Ascending aorta (tissue), 2 donors: ENCODE results near the gene PAM16. TPM values are rescaled to one million over a fixed set of nuclear protein-coding genes. Genes with fewer than 3 reads are reported as not detected.

Experiments
- DNase-seq, 2 donors: peaks; one replicate each; pipeline ENCODE4 v3.0.0-alpha.2; 2019; ENCODE audit warnings: low spot score in 2 of 2
- H3K27ac ChIP-seq, 2 donors: fragments of 200-600 bp; sonication (generic); one replicate each; pipeline ENCODE4 v1.5.1; 2016 to 2017; ENCODE audit warnings: mild to moderate bottlenecking in 1 of 2
- H3K27me3 ChIP-seq: fragments of 200-600 bp; sonication (generic); one replicate; pipeline ENCODE4 v1.5.1; 2017
- H3K36me3 ChIP-seq, 2 donors: fragments of 200-600 bp; sonication (generic); one replicate each; pipeline ENCODE4 v1.5.1; 2016
- H3K4me1 ChIP-seq, 2 donors: fragments of 200-600 bp; sonication (generic); one replicate each; pipeline ENCODE4 v1.5.1; 2016 to 2017; ENCODE audit warnings: mild to moderate bottlenecking in 1 of 2
- H3K4me3 ChIP-seq, 2 donors: fragments of 200-600 bp; sonication (generic); one replicate each; pipeline ENCODE4 v1.5.1; 2016 to 2017; ENCODE audit warnings: mild to moderate bottlenecking in 1 of 2
- H3K9me3 ChIP-seq, 2 donors: fragments of 200-600 bp; sonication (generic); one replicate each; pipeline ENCODE4 v1.5.1; 2016
- intact Hi-C: fragments of 100-400 bp; cut with DNase I; formaldehyde crosslinking; loops from one replicate; pipeline ENCODE4 v1.15.1; 2023
- total RNA-seq: library from RNA; depleted of rRNA; stranded (reverse); fragments of >200 nt; gene quantifications from one replicate; pipeline ENCODE4 v1.1.0, GENCODE V29; 2016
- TF ChIP-seq, protein P1 (sequence below), 3 experiments: fragments of 200-600 bp in 2 of 3; fragments of 450-650 bp in 1 of 3; sonication (generic) in 2 of 3; IDR thresholded peaks; one replicate each; pipeline ENCODE4 v1.5.1; 2016 to 2019; ENCODE audit warnings: antibody characterized with exemption in 3 of 3, mild to moderate bottlenecking in 1 of 3, moderate library complexity in 1 of 3

The PAM16 gene
- total RNA-seq, 1 donor from 2014 or later: 26.6 TPM

DNA sequence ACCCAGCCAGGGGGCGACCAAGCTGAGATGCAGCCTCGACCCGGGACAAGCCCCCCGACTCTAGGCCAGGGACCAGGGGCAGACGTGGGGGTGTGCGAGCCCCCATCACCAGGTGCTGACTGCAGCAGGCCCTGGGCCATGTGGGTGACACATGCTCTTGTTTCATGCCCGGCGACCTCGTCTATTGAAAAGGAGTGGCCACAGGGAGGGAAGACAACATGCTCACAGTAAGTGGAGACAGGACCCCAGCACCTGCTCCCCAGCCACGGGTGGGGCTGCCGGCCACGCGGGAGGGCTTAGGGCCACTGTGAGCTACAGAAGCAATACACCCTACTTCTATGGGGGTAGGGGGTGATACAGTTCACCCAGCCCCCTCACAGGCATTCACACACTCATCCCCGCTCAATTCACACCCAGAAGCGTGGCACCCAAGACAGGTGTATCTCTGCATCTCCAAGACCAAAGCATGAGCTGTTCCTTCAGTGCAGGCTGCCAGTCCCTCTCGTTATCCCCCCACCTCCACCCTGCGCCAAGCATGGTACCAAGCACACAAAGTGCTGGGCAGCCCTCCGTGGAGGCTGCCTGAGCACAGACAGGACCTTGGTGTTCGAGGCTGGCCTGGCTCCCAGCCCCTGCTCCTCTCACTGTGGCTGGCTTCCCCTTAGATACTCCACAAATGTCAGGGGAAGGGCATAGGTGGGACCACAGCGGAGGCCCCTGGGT lies 34.1 kb upstream of the PAM16 start:
- TF ChIP-seq, protein P1, sequence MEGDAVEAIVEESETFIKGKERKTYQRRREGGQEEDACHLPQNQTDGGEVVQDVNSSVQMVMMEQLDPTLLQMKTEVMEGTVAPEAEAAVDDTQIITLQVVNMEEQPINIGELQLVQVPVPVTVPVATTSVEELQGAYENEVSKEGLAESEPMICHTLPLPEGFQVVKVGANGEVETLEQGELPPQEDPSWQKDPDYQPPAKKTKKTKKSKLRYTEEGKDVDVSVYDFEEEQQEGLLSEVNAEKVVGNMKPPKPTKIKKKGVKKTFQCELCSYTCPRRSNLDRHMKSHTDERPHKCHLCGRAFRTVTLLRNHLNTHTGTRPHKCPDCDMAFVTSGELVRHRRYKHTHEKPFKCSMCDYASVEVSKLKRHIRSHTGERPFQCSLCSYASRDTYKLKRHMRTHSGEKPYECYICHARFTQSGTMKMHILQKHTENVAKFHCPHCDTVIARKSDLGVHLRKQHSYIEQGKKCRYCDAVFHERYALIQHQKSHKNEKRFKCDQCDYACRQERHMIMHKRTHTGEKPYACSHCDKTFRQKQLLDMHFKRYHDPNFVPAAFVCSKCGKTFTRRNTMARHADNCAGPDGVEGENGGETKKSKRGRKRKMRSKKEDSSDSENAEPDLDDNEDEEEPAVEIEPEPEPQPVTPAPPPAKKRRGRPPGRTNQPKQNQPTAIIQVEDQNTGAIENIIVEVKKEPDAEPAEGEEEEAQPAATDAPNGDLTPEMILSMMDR (IDR thresholded peaks at IDR 0.05): no peak
- Histone ChIP-seq H3K4me1 (peaks cover 64 to 89% of the 10 kb centered on the region in 2 donors), H3K4me3 (no peak overlapping the region), H3K9me3 (no peaks in the 10 kb centered on the region), H3K36me3 (peaks cover 35 to 37% of the 10 kb centered on the region in 2 donors), H3K27ac (peak overlapping the region; percentile 94 to 99), H3K27me3 (no peaks in the 10 kb centered on the region)
- intact Hi-C loops: loop anchor here (5.0 kb wide), 1 partner anchor 33 kb away; the partner anchor contains the start of gene PAM16
- peak in 1 of 2 donors; percentile 69 for DNase-seq

DNA sequence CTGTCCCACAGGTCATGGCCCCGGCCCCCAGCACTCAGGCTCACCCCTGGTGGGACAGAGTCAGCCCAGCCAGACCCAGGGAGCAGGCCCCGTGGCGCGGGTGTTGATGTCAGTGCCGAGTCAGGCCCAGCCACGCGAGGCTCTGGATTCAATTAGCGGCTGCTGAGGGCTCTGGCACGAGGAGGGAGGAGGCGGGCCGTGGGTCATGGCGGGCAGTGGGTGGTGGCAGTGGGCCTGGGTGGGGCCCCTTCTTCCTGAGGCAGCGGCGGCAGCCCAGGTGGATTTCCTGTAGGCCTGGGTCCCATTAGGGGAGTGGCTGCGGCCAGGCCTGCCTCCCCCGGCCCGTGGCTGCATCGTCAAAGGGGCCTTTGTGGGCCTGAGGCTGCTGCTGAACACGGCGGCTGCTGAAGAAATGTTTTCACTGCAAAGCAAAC lies 33.4 kb upstream of the PAM16 start:
- intact Hi-C loops: no loop called here
- no peak overlapping the region for H3K4me3 ChIP-seq
- peak in 1 of 2 donors; percentile 70 for DNase-seq
- H3K4me1 ChIP-seq: peaks cover 68 to 91% of the 10 kb centered on the region in 2 donors
- peaks cover 35 to 37% of the 10 kb centered on the region in 2 donors for H3K36me3 ChIP-seq
- no peaks in the 10 kb centered on the region for H3K27me3 ChIP-seq
- H3K9me3 ChIP-seq: no peaks in the 10 kb centered on the region
- TF ChIP-seq, protein P1 (IDR thresholded peaks at IDR 0.05): no peak
- peak overlapping the region; percentile 94 to 99 for H3K27ac ChIP-seq

DNA sequence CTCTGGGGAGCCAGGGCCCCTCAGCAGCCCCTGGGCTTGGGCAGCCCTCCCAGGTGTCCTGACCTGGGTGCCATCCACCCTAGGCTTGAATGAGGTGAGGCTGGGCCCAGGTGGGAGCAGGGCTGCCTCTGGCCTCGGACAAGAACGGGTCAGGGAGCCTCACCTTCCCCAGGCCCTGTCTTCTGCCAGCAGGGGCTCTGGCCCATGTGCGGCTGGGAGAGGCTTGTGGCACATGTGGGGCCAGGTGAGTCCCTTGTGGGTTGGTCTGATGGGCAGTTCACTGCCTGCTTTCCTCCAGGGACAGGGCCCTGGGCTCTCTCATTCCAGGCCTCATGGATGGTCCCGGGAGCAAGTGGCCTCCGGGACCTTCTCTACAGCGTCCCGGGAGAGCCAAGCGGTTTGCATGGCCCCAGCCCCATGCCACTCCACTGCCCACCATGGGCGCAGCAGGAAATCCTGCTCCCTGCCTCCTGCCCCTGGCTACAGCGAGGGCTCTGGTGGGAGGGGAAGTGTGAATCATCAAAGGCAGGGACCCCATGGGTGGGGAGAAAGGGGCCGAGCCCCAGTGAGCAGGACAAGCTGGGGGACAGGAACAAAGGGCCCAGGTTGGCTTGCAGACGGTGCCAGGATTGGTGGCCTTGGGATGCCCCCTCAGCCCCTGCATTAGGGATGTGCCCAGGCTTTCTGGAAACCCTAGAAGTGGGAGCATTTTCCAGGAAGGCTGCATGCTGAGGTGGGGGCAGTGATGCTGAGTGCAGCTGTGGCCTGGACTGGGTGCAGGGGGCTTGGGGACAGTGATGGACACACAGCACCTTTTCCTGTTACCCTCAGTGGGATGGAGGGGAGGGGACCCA lies 32.7 kb upstream of the PAM16 start:
- Histone ChIP-seq H3K9me3 (no peaks in the 10 kb centered on the region), H3K4me1 (peaks cover 74 to 91% of the 10 kb centered on the region in 2 donors), H3K4me3 (no peak overlapping the region), H3K27me3 (no peaks in the 10 kb centered on the region), H3K36me3 (peaks cover 35 to 37% of the 10 kb centered on the region in 2 donors), H3K27ac (peak overlapping the region; percentile 94 to 99)
- TF ChIP-seq, protein P1 (IDR thresholded peaks at IDR 0.05): no peak
- intact Hi-C loops: no loop called here
- DNase-seq: peak in 1 of 2 donors; percentile 61

DNA sequence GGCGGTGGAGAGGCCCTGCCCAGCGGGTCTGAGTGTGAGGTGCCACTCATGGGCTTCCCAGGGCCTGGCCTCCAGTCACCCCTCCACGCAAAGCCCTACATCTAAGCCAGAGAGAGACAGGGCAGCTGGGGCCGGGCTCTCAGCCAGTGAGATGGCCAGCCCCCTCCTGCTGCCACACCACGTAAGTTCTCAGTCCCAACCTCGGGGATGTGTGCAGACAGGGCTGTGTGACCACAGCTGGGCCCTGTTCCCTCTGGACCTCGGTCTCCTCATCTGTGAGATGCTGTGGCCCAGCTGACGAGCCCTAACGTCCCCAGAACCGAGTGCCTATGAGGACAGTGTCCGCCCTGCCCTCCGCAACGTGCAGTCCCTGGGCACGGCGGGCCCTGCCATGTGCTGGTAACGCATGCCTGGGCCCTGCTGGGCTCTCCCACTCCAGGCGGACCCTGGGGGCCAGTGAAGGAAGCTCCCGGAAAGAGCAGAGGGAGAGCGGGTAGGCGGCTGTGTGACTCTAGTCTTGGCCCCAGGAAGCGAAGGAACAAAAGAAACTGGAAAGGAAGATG lies 31.8 kb upstream of the PAM16 start:
- intact Hi-C loops: no loop called here
- Histone ChIP-seq H3K27me3 (no peaks in the 10 kb centered on the region), H3K27ac (peak overlapping the region; percentile 94 to 99), H3K9me3 (no peaks in the 10 kb centered on the region), H3K36me3 (peaks cover 35 to 42% of the 10 kb centered on the region in 2 donors), H3K4me1 (peaks cover 77 to 93% of the 10 kb centered on the region in 2 donors), H3K4me3 (peak overlapping the region; percentile 19 to 33)
- TF ChIP-seq, protein P1 (IDR thresholded peaks at IDR 0.05): no peak
- peak in 1 of 2 donors; percentile 64 for DNase-seq

DNA sequence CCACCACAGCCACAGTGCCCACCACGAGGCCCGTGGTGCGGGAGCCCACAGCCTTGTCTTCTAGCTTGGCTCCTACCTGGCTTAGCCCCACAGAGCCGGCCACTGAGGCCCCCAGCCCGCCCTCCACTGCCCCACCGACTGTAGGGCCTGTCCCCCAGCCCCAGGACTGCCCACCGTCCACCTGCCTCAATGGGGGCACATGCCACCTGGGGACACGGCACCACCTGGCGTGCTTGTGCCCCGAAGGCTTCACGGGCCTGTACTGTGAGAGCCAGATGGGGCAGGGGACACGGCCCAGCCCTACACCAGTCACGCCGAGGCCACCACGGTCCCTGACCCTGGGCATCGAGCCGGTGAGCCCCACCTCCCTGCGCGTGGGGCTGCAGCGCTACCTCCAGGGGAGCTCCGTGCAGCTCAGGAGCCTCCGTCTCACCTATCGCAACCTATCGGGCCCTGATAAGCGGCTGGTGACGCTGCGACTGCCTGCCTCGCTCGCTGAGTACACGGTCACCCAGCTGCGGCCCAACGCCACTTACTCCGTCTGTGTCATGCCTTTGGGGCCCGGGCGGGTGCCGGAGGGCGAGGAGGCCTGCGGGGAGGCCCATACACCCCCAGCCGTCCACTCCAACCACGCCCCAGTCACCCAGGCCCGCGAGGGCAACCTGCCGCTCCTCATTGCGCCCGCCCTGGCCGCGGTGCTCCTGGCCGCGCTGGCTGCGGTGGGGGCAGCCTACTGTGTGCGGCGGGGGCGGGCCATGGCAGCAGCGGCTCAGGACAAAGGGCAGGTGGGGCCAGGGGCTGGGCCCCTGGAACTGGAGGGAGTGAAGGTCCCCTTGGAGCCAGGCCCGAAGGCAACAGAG lies 31.0 kb upstream of the PAM16 start:
- TF ChIP-seq, protein P1 (IDR thresholded peaks at IDR 0.05): no peak
- intact Hi-C loops: no loop called here
- peaks cover 35 to 47% of the 10 kb centered on the region in 2 donors for H3K36me3 ChIP-seq
- no peaks in the 10 kb centered on the region for H3K9me3 ChIP-seq
- DNase-seq: no peak
- H3K4me3 ChIP-seq: peak overlapping the region in 1 of 2 donors; percentile 33
- no peaks in the 10 kb centered on the region for H3K27me3 ChIP-seq
- peaks cover 77 to 93% of the 10 kb centered on the region in 2 donors for H3K4me1 ChIP-seq
- H3K27ac ChIP-seq: peak overlapping the region; percentile 94 to 99
